Fibroblast of lung (primary cell): ENCODE measurements around the gene RRAGB.
"Not testable (repeated sequence)": the region's sequence is repeated elsewhere in the genome, so short reads cannot be mapped to it uniquely, and the experiment has no call there.

Experiments used
- CTCF ChIP-seq, 2 donors: IDR thresholded peaks in 1 of 2; conservative IDR thresholded peaks in 1 of 2; 1 replicate in 1 of 2; 2 replicates in 1 of 2; pipeline ENCODE4 v1.5.1; 2011 to 2012; ENCODE audit warnings: low read length in 2 of 2, control low read depth in 1 of 2, inconsistent platforms in 1 of 2, low read depth in 1 of 2, mild to moderate bottlenecking in 1 of 2
- EZH2 ChIP-seq: IDR thresholded peaks from 2 replicates; pipeline ENCODE4 v1.5.1; 2012; ENCODE audit warnings: low read length, control low read depth, mild to moderate bottlenecking; ENCODE audit errors: missing control alignments

- not testable (repeated sequence) for TF ChIP-seq CTCF (conservative IDR thresholded peaks at IDR 0.05 in 1 of 2, IDR thresholded peaks at IDR 0.05 in 1 of 2; ENCODE audit: low read depth in 1 of 2, low read length in 2 of 2); EZH2
Observed at GRCh38 chrX:55774419-55774818, 56.9 kb downstream of the RRAGB start.
